H1 (cell line): ENCODE data around the gene WDR7. TPM values are rescaled to one million over a fixed set of nuclear protein-coding genes. Genes with fewer than 3 reads are reported as not detected.

Experiments
- CTCF ChIA-PET: fragments of 300-600 bp; sonication (Branson Sonifier 250); formaldehyde crosslinking; loops from one replicate; lab custom pipeline; 2021; ENCODE audit not compliant: partially characterized antibody; lab: Charles Lee
- POLR2A ChIA-PET: fragments of 300-600 bp; sonication (Branson Sonifier 250); formaldehyde crosslinking; loops from one replicate; lab custom pipeline; 2021; ENCODE audit warnings: inconsistent platforms; ENCODE audit not compliant: partially characterized antibody; lab: Charles Lee
- DNase-seq, 2 experiments: peaks; one replicate each; pipeline versions ENCODE4 v3.0.0 to v3.0.0-alpha.2; 2010 to 2022; ENCODE audit warnings: low spot score in 2 of 2, low read depth in 1 of 2, mixed read lengths in 1 of 2
- FAIRE-seq: peaks from 2 replicates; lab custom pipeline; 2011; peaks lifted over from hg19 to GRCh38; lab: Jason Lieb, UNC
- H2AFZ ChIP-seq: 2 replicates; pipeline ENCODE4 v1.8.1; 2012; ENCODE audit warnings: low read length, inconsistent platforms
- H2AK5ac ChIP-seq: 2 replicates; pipeline ENCODE4 v1.6.1; 2013; ENCODE audit warnings: low read depth, low read length
- H2BK120ac ChIP-seq: replicated peaks from 2 replicates; pipeline ENCODE3; 2013; ENCODE audit warnings: low read depth, low read length, inconsistent platforms
- H2BK12ac ChIP-seq: 2 replicates; pipeline ENCODE4 v1.6.1; 2013; ENCODE audit warnings: low read depth, low read length
- H2BK15ac ChIP-seq: 2 replicates; pipeline ENCODE4 v1.6.1; 2013; ENCODE audit warnings: low read length
- H2BK20ac ChIP-seq: 2 replicates; pipeline ENCODE4 v1.6.1; 2013; ENCODE audit warnings: low read length
- H2BK5ac ChIP-seq: 2 replicates; pipeline ENCODE4 v1.6.1; 2013; ENCODE audit warnings: low read depth, low read length
- H3K14ac ChIP-seq: 2 replicates; pipeline ENCODE4 v1.6.1; 2013; ENCODE audit warnings: inconsistent platforms; ENCODE audit not compliant: insufficient read length
- H3K18ac ChIP-seq: 2 replicates; pipeline ENCODE4 v1.6.1; 2013; ENCODE audit warnings: low read length; ENCODE audit errors: extremely low read depth
- H3K23ac ChIP-seq: 2 replicates; pipeline ENCODE4 v1.6.1; 2013; ENCODE audit warnings: inconsistent platforms; ENCODE audit not compliant: insufficient read length
- H3K23me2 ChIP-seq: 2 replicates; pipeline ENCODE4 v1.6.1; 2013; ENCODE audit warnings: low read depth, low read length
- H3K27ac ChIP-seq: 2 replicates; pipeline ENCODE4 v1.6.1; 2011; ENCODE audit warnings: low read depth, low read length, inconsistent platforms
- H3K27me3 ChIP-seq, 4 experiments: replicated peaks in 1 of 4; 1 replicate in 1 of 4; 2 replicates in 3 of 4; pipeline versions ENCODE4 v1.6.1 to v1.8.1; 2011 to 2013; ENCODE audit warnings: low read length in 3 of 4, mild to moderate bottlenecking in 3 of 4, inconsistent platforms in 2 of 4, mixed read lengths in 2 of 4, moderate library complexity in 1 of 4; ENCODE audit not compliant: control insufficient read depth in 3 of 4, insufficient read depth in 3 of 4; ENCODE audit errors: extremely low read depth in 1 of 4
- H3K36me3 ChIP-seq, 4 experiments: 2 replicates each; pipeline versions ENCODE4 v1.6.1 to v1.8.1; 2011 to 2013; ENCODE audit warnings: mild to moderate bottlenecking in 4 of 4, low read length in 3 of 4, moderate library complexity in 2 of 4, control low read depth in 1 of 4, inconsistent platforms in 1 of 4; ENCODE audit not compliant: insufficient read depth in 4 of 4, control insufficient read depth in 2 of 4
- H3K4ac ChIP-seq: replicated peaks from 2 replicates; pipeline ENCODE3; 2013; ENCODE audit warnings: low read length, low read depth, mixed read lengths, inconsistent platforms; ENCODE audit not compliant: insufficient read length
- H3K4me1 ChIP-seq, 4 experiments: replicated peaks in 1 of 4; 1 replicate in 1 of 4; 2 replicates in 3 of 4; pipeline versions ENCODE4 v1.6.1 to v1.8.1; 2011 to 2013; ENCODE audit warnings: low read length in 3 of 4, inconsistent platforms in 2 of 4, mixed read lengths in 1 of 4; ENCODE audit not compliant: insufficient read depth in 4 of 4, control insufficient read depth in 3 of 4
- H3K4me2 ChIP-seq, 2 experiments: 2 replicates each; pipeline versions ENCODE4 v1.6.1 to v1.8.1; 2011 to 2013; ENCODE audit warnings: low read depth in 2 of 2, low read length in 2 of 2, control low read depth in 1 of 2, inconsistent platforms in 1 of 2, mild to moderate bottlenecking in 1 of 2; ENCODE audit not compliant: insufficient read depth in 1 of 2
- H3K4me3 ChIP-seq, 4 experiments: fragments of 200-600, 300-600 bp in 1 of 4; sonication (generic), shearing (Covaris generic), sonication (Bioruptor Twin) in 1 of 4; 2 replicates each; pipeline versions ENCODE4 v1.5.1 to v1.8.1; 2011 to 2016; ENCODE audit warnings: low read length in 4 of 4, low read depth in 3 of 4, control low read depth in 2 of 4, inconsistent platforms in 2 of 4, mild to moderate bottlenecking in 2 of 4, mixed read lengths in 1 of 4, moderate library complexity in 1 of 4; ENCODE audit not compliant: insufficient read depth in 2 of 4; ENCODE audit errors: extremely low read depth in 1 of 4
- H3K56ac ChIP-seq: replicated peaks from 2 replicates; pipeline ENCODE3; 2013; ENCODE audit warnings: low read depth, mild to moderate bottlenecking, mixed read lengths, low read length, inconsistent platforms; ENCODE audit not compliant: insufficient read length
- H3K79me1 ChIP-seq: 2 replicates; pipeline ENCODE4 v1.6.1; 2013; ENCODE audit warnings: low read depth, low read length, control low read depth
- H3K79me2 ChIP-seq, 2 experiments: 2 replicates each; pipeline versions ENCODE4 v1.6.1 to v1.8.1; 2012 to 2013; ENCODE audit warnings: low read length in 2 of 2, mild to moderate bottlenecking in 2 of 2, inconsistent platforms in 1 of 2; ENCODE audit not compliant: insufficient read depth in 2 of 2, control insufficient read depth in 1 of 2
- H3K9ac ChIP-seq, 4 experiments: replicated peaks in 1 of 4; 1 replicate in 1 of 4; 2 replicates in 3 of 4; pipeline versions ENCODE4 v1.6.1 to v1.8.1; 2011 to 2013; ENCODE audit warnings: low read depth in 3 of 4, low read length in 3 of 4, control low read depth in 2 of 4, mild to moderate bottlenecking in 2 of 4, moderate library complexity in 2 of 4, inconsistent platforms in 1 of 4; ENCODE audit errors: extremely low read depth in 1 of 4
- H3K9me3 ChIP-seq, 2 experiments: 2 replicates each; pipeline versions ENCODE4 v1.6.1 to v1.8.1; 2012 to 2013; ENCODE audit warnings: mild to moderate bottlenecking in 2 of 2, moderate library complexity in 2 of 2, control low read depth in 1 of 2, inconsistent platforms in 1 of 2, low read depth in 1 of 2, low read length in 1 of 2, mixed read lengths in 1 of 2; ENCODE audit not compliant: insufficient read depth in 2 of 2
- H4K20me1 ChIP-seq, 2 experiments: replicated peaks in 1 of 2; 2 replicates each; pipeline versions ENCODE3 to v1.8.1; 2011 to 2013; ENCODE audit warnings: inconsistent platforms in 2 of 2, low read length in 2 of 2, mild to moderate bottlenecking in 1 of 2; ENCODE audit not compliant: insufficient read depth in 2 of 2, control insufficient read depth in 1 of 2
- H4K5ac ChIP-seq: 2 replicates; pipeline ENCODE4 v1.6.1; 2013; ENCODE audit warnings: low read length, low read depth, mixed read lengths, inconsistent platforms; ENCODE audit not compliant: insufficient read length
- H4K8ac ChIP-seq: 2 replicates; pipeline ENCODE4 v1.8.0; 2013; ENCODE audit warnings: mild to moderate bottlenecking, moderate library complexity, low read length, inconsistent platforms; ENCODE audit not compliant: insufficient read depth; ENCODE audit errors: extremely low read depth
- H4K91ac ChIP-seq: replicated peaks from 2 replicates; pipeline ENCODE3; 2013; ENCODE audit warnings: low read length, mixed read lengths, inconsistent platforms; ENCODE audit not compliant: insufficient read length
- ATF3 ChIP-seq: IDR thresholded peaks from 2 replicates; pipeline ENCODE4 v1.6.1; 2011; ENCODE audit warnings: low read depth, mild to moderate bottlenecking, low read length; ENCODE audit not compliant: insufficient read depth
- EZH2 ChIP-seq: fragments of 200-600 bp; sonication (generic); IDR thresholded peaks from 2 replicates; pipeline ENCODE4 v1.7.1; 2012; ENCODE audit warnings: low read depth, mild to moderate bottlenecking, moderate library complexity, low read length, inconsistent platforms; ENCODE audit not compliant: severe bottlenecking
- WGBS, 2 experiments: shearing (Covaris generic) in 1 of 2; methylation state at CpG; one replicate each; pipeline versions ENCODE4 v1.1.6 to v1.1.7; 2013 to 2015; ENCODE audit warnings: low lambda C conversion rate in 2 of 2, mixed read lengths in 2 of 2, inconsistent platforms in 1 of 2, low coverage in 1 of 2, missing lambda C conversion rate in 1 of 2; ENCODE audit not compliant: insufficient replicate concordance in 2 of 2, insufficient coverage in 1 of 2, insufficient read length in 1 of 2; ENCODE audit errors: extremely low coverage in 1 of 2, missing lambda C conversion rate in 1 of 2; 5-methylcytosine and 5-hydroxymethylcytosine counted together
- polyA plus RNA-seq, 7 experiments: library from polyadenylated mRNA; depleted of rRNA in 3 of 7; stranded (reverse) in 5 of 7; unstranded in 2 of 7; fragments of >200 nt in 5 of 7; fragments of 200-250 nt in 2 of 7; gene quantifications; 1 replicate in 5 of 7; 2 replicates in 1 of 7; 4 replicates in 1 of 7; pipeline versions ENCODE4 v1.2.1 to v1.2.3, GENCODE V29; 2011 to 2013; ENCODE audit warnings: missing spikeins in 2 of 7, mixed read lengths in 2 of 7
- total RNA-seq: library from RNA; stranded (reverse); fragmentation: NEBNext Ultra II Directional; extraction: Animal tissue kit (Norgen Biotek cat#: 25700); gene quantifications from 2 replicates; pipeline ENCODE4 v1.2.1, GENCODE V29; 2021

Gene WDR7
- total and polyA plus RNA-seq, 2 of the 8 experiments (the other 6 are each of a cell fraction or from before 2014, with no cell fraction given) = 5.5 to 15.2 TPM

DNA sequence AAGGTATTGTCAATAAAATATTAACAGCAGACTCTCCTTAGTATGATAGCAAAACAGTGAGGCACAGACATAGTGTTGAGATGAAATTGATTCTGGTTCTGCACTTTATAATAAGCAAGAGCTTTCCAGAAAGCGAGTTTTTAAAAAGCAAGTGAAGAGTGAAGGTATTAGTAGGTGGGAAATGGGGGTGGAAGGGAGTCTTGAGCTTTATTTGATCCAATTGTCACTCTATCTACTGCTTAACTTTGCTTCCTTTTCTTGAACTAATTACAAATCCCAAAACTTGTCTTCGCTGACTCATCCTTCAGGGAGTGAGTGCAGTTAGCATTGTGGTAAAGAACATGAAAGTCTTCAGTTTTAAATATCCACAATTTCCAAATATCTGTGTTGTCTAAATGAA is 375.2 kb downstream of the WDR7 start:
- no peak overlapping the region for H2BK120ac ChIP-seq
- TF ChIP-seq EZH2 (no peak), ATF3 (no peak)
- POLR2A ChIA-PET = no interaction called here

More for the DNA sequence above, 375.2 kb downstream of the WDR7 start:
- H2AK5ac ChIP-seq = no peak overlapping the region
- H4K5ac ChIP-seq = no peak overlapping the region
- no peak overlapping the region for H3K18ac ChIP-seq
- no peak overlapping the region for H3K27ac ChIP-seq
- H3K23me2 ChIP-seq = no peaks in the 10 kb centered on the region
- no peak overlapping the region for H2AFZ ChIP-seq
- CTCF ChIA-PET = no interaction called here
- no peak overlapping the region for H3K23ac ChIP-seq
- no peaks in the 10 kb centered on the region for H3K79me2 ChIP-seq
- H3K4ac ChIP-seq = no peak overlapping the region
- no peaks in the 10 kb centered on the region for H3K9me3 ChIP-seq
- no peaks in the 10 kb centered on the region for H4K20me1 ChIP-seq
- H2BK12ac ChIP-seq = no peak overlapping the region
- no peaks in the 10 kb centered on the region for H3K27me3 ChIP-seq
- no peak overlapping the region for H3K14ac ChIP-seq
- H2BK20ac ChIP-seq = no peak overlapping the region
- no peak for FAIRE-seq
- no peak for DNase-seq
- no peak overlapping the region for H3K9ac ChIP-seq
- H3K79me1 ChIP-seq = no peaks in the 10 kb centered on the region
- no peak overlapping the region for H3K4me3 ChIP-seq
- H3K4me2 ChIP-seq = no peak overlapping the region
- H2BK15ac ChIP-seq = no peak overlapping the region
- no peaks in the 10 kb centered on the region; a peak in 2 of 7 replicates for H3K4me1 ChIP-seq
- no peak overlapping the region for H4K91ac ChIP-seq
- no peak overlapping the region for H4K8ac ChIP-seq
- H3K56ac ChIP-seq = no peak overlapping the region
- no peaks in the 10 kb centered on the region for H3K36me3 ChIP-seq
- no peak overlapping the region for H2BK5ac ChIP-seq
- WGBS, 2 experiments = 89 to 100% methylated on average over 1 to 2 of the region's 2 CpGs
